Astrocyte (in vitro differentiated cells and primary cell): Measurements from ENCODE around the gene TRIM74. TPM values are rescaled to one million over a fixed set of nuclear protein-coding genes. Genes with fewer than 3 reads are reported as not detected.
"Not testable (repeated sequence)": the region's sequence is repeated elsewhere in the genome, so short reads cannot be mapped to it uniquely, and the experiment has no call there.

ENCODE experiments used
- DNase-seq: peaks from one replicate; pipeline ENCODE4 v3.0.0-alpha.2; 2010; ENCODE audit warnings: low read depth
- FAIRE-seq: peaks from 2 replicates; lab custom pipeline; 2011; peaks lifted over from hg19 to GRCh38; lab: Jason Lieb, UNC
- H2AFZ ChIP-seq: 2 replicates; pipeline ENCODE4 v1.6.0; 2012; ENCODE audit warnings: low read depth, low read length, inconsistent platforms
- H3K27ac ChIP-seq: 2 replicates; pipeline ENCODE4 v1.5.1; 2011; ENCODE audit warnings: low read depth, low read length, inconsistent platforms
- H3K27me3 ChIP-seq: 2 replicates; pipeline ENCODE4 v1.6.0; 2011; ENCODE audit warnings: low read length, inconsistent platforms; ENCODE audit not compliant: insufficient read depth
- H3K36me3 ChIP-seq: 2 replicates; pipeline ENCODE4 v1.5.1; 2011; ENCODE audit warnings: low read length, inconsistent platforms; ENCODE audit not compliant: insufficient read depth
- H3K4me1 ChIP-seq: 2 replicates; pipeline ENCODE4 v1.5.1; 2011; ENCODE audit warnings: low read length, inconsistent platforms; ENCODE audit not compliant: insufficient read depth
- H3K4me2 ChIP-seq: 2 replicates; pipeline ENCODE4 v1.6.0; 2012; ENCODE audit warnings: low read length, inconsistent platforms
- H3K4me3 ChIP-seq: 2 replicates; pipeline ENCODE4 v1.5.1; 2011; ENCODE audit warnings: low read depth, mild to moderate bottlenecking, low read length, inconsistent platforms; ENCODE audit not compliant: insufficient read depth
- H3K79me2 ChIP-seq: 2 replicates; pipeline ENCODE4 v1.6.0; 2012; ENCODE audit warnings: mild to moderate bottlenecking, low read length, inconsistent platforms; ENCODE audit not compliant: insufficient read depth
- H3K9ac ChIP-seq: 2 replicates; pipeline ENCODE4 v1.6.0; 2012; ENCODE audit warnings: mild to moderate bottlenecking, low read length, inconsistent platforms
- H3K9me3 ChIP-seq: 2 replicates; pipeline ENCODE4 v1.5.1; 2012; ENCODE audit warnings: low read depth, mild to moderate bottlenecking, low read length, inconsistent platforms; ENCODE audit not compliant: insufficient read depth
- H4K20me1 ChIP-seq: 2 replicates; pipeline ENCODE4 v1.6.0; 2012; ENCODE audit warnings: low read length, inconsistent platforms; ENCODE audit not compliant: insufficient read depth
- H3K27ac Mint-ChIP-seq: one replicate; pipeline ENCODE4 v1.8.0; 2021; ENCODE audit warnings: mild to moderate bottlenecking, mixed read lengths; ENCODE audit not compliant: unreplicated experiment
- H3K27me3 Mint-ChIP-seq: one replicate; pipeline ENCODE4 v1.8.0; 2021; ENCODE audit warnings: low read depth, mixed read lengths; ENCODE audit not compliant: unreplicated experiment
- H3K36me3 Mint-ChIP-seq: one replicate; pipeline ENCODE4 v1.8.0; 2021; ENCODE audit warnings: low read depth, mixed read lengths; ENCODE audit not compliant: unreplicated experiment
- H3K4me1 Mint-ChIP-seq: one replicate; pipeline ENCODE4 v1.8.0; 2021; ENCODE audit warnings: low read depth, mixed read lengths; ENCODE audit not compliant: unreplicated experiment
- H3K4me3 Mint-ChIP-seq: one replicate; pipeline ENCODE4 v1.8.0; 2021; ENCODE audit warnings: mild to moderate bottlenecking, moderate library complexity, mixed read lengths; ENCODE audit not compliant: unreplicated experiment
- H3K9me3 Mint-ChIP-seq: one replicate; pipeline ENCODE4 v1.8.0; 2021; ENCODE audit warnings: mild to moderate bottlenecking, mixed read lengths; ENCODE audit not compliant: unreplicated experiment
- total RNA-seq: library from RNA; stranded (reverse); gene quantifications from 2 replicates; pipeline ENCODE4 v1.2.1, GENCODE V29; 2021

Gene TRIM74
- total RNA-seq, 1 donor from 2014 or later, result 0.91 TPM

DNA sequence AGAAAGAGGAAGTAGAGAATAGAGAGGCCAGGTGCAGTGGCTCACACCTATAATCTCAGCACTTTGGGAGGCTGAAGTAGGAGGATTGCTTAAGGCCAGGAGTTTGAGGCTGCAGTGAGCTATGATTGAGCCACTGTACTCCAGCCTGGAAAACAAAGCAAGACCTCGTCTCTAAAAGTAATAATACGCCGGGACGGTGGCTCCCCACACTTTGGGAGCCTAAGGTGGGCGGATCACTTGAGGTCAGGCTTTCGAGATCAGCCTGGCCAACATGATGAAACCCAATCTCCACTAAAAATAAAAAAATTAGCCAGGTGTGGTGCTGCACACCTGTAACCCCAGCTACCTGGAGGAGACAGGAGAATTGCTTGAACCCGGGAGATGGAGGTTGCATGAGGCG lies 26.2 kb upstream of the TRIM74 start:
- not testable (repeated sequence) for H3K9me3 Mint-ChIP-seq, H3K27ac ChIP-seq, DNase-seq, H2AFZ ChIP-seq, H3K79me2 ChIP-seq, H3K27me3 ChIP-seq, FAIRE-seq, H3K27ac Mint-ChIP-seq, H3K9me3 ChIP-seq, H3K4me1 ChIP-seq, H3K4me1 Mint-ChIP-seq, H3K9ac ChIP-seq, H3K27me3 Mint-ChIP-seq, H4K20me1 ChIP-seq, H3K36me3 Mint-ChIP-seq, H3K4me3 Mint-ChIP-seq, H3K4me2 ChIP-seq, H3K36me3 ChIP-seq, H3K4me3 ChIP-seq

DNA sequence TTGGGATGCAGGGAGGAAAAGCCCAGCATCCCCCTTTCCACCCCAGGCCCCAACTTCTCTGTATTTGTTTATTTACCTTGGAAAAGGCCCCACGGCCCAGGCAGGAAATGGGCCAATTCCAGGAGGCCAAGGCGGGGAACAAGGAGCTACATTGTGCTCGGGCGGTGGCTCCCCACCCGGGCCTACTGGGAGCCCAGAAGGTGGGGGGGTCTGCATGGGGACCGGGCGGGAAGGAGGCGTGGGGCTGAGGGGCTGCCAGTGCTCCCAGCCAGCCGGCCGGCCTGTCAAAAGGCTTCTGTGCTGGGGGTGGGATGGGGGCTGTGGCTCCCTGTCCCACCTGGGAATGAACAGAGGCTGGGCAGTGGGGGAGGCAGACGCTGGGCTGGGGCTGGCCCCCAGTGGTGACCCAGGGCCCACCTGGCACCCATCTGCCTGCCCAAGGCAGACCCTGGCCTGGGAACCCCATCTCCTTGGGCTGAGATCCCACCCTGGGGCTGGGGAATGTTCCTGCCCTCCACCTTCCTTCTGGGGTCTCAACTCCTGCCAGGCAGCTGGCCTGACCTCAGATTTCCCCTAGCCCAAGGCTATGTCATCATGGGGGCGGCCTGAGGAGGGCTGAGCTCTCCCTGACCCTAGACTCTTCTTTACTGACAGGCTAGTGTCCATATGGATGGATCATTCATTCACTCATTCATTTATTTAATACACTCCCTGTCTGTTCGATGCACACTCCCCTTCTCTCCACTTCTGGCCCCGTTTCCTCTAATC lies 21.1 kb upstream of the TRIM74 start:
- H3K27me3 Mint-ChIP-seq, H4K20me1 ChIP-seq, H3K4me3 Mint-ChIP-seq, H3K4me2 ChIP-seq, H3K4me1 Mint-ChIP-seq, H2AFZ ChIP-seq, H3K4me3 ChIP-seq, FAIRE-seq, H3K79me2 ChIP-seq, H3K27ac Mint-ChIP-seq, DNase-seq, H3K27me3 ChIP-seq, H3K27ac ChIP-seq, H3K9me3 ChIP-seq, H3K9ac ChIP-seq, H3K4me1 ChIP-seq, H3K36me3 Mint-ChIP-seq, H3K9me3 Mint-ChIP-seq, H3K36me3 ChIP-seq: not testable (repeated sequence)

DNA sequence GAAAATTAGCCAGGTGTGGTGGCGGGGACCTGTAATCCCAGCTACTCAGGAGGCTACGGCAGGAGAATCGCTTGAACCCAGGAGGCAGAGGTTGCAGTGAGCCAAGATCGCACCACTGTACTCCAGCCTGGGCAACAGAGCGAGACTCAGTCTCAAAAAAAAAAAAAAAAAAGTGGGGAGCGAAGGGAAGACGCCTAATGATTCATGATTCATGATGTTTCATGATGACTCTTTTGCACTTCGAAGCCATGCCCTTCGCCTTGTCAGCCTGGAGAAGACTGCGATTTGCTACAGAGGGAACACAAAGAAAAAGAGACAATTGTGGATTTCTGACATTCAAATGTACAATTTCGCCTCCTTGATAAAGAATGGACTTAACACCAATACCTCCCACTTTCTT lies 12.8 kb upstream of the TRIM74 start:
- H3K27me3 ChIP-seq, result not testable (repeated sequence)

DNA sequence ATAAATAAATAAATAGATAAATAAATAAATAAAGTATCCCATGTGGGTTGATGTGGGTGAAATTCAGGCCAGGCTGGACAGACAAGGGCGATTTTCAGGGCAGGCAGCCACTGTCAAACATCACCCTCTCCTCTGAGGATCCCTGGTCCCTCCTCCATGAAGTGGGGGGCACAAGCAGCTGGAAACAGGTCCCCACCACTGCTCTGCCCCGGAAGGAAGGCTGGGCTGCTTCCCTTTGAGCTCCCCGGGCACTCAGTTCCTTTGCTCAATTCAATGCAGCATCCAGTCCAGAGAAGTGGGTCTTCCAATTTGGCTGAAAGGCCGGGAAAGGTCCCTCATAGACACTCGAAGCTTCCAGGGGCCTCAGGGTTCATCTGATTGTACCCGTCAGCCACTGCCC lies 11.1 kb upstream of the TRIM74 start:
- not testable (repeated sequence) for H3K79me2 ChIP-seq, H3K27ac Mint-ChIP-seq, H2AFZ ChIP-seq, H3K9me3 Mint-ChIP-seq, H3K4me3 Mint-ChIP-seq, H3K27me3 Mint-ChIP-seq, H3K9me3 ChIP-seq, H3K4me3 ChIP-seq, H3K4me1 ChIP-seq, H3K27me3 ChIP-seq, FAIRE-seq, H3K27ac ChIP-seq, DNase-seq, H3K4me2 ChIP-seq, H3K36me3 Mint-ChIP-seq, H4K20me1 ChIP-seq, H3K9ac ChIP-seq, H3K36me3 ChIP-seq, H3K4me1 Mint-ChIP-seq

More for the DNA sequence above, 12.8 kb upstream of the TRIM74 start:
- not testable (repeated sequence) for H3K9me3 ChIP-seq, DNase-seq, H3K79me2 ChIP-seq, H3K4me1 ChIP-seq, H3K9me3 Mint-ChIP-seq, H3K36me3 ChIP-seq, H3K9ac ChIP-seq, H3K36me3 Mint-ChIP-seq, H3K4me1 Mint-ChIP-seq, H4K20me1 ChIP-seq, H3K27ac ChIP-seq, H3K4me3 Mint-ChIP-seq, H2AFZ ChIP-seq, H3K4me2 ChIP-seq, H3K27me3 Mint-ChIP-seq, H3K27ac Mint-ChIP-seq, FAIRE-seq, H3K4me3 ChIP-seq

DNA sequence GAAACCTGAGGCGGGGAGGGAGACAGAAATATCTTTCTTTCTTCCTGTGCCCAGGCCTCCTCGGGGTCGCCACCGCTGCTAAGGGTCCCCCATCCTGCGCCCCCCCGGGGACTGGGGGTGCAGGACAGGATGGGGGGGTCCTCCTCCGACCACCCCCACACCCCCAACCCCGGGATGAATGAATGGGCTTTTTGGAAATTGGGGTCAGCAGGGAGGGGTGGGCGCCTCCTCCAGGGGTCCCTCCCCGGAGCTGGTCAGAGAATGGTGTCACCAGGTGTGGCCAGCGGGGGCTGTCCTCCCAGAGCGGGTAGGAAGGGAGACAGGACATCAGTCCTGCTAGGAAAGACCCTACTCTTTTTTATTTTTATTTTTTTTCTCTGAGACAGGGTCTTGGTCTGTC lies 7.2 kb upstream of the TRIM74 start:
- H3K27ac ChIP-seq, H3K4me3 ChIP-seq, H3K4me1 ChIP-seq, DNase-seq, H3K36me3 ChIP-seq, H3K4me2 ChIP-seq, H3K9me3 Mint-ChIP-seq, H3K36me3 Mint-ChIP-seq, H4K20me1 ChIP-seq, FAIRE-seq, H3K4me3 Mint-ChIP-seq, H3K27me3 ChIP-seq, H3K9ac ChIP-seq, H3K27me3 Mint-ChIP-seq, H3K27ac Mint-ChIP-seq, H3K79me2 ChIP-seq, H2AFZ ChIP-seq, H3K9me3 ChIP-seq, H3K4me1 Mint-ChIP-seq: not testable (repeated sequence)

DNA sequence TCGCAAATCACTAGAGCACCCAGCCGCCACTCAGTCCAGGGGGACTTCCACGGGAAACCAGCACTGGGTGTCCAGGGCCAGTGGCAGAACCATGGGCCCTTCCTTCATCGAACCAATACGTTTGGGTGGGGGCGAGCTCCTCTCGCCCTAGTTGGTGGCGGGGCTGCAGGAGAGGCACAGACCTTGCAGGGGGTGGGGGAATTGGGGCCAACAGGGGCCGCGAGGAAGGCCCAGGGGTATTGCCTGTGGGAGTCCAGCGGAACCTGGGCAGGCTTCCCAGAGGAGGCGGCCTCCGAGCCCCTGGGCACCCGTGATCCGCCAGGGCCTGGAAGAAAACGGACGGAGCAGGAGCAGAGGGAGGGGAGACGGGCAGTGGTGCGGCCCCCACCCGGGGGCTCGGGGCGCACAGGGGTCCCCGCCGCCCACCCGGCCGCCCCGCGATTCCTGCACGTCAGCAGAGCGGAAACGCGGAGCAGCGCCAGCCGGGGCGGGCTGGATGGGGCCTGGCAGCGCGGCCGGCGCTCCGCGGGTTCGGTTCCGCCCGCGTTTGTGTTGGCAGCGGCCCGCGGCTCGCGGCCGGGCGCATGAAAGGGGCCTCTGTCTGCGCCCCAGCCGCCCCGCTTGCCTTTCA lies 6.5 kb upstream of the TRIM74 start:
- not testable (repeated sequence) for H3K9me3 ChIP-seq, H4K20me1 ChIP-seq, H3K4me2 ChIP-seq, DNase-seq, H3K79me2 ChIP-seq, H2AFZ ChIP-seq, H3K4me1 ChIP-seq, FAIRE-seq, H3K4me1 Mint-ChIP-seq, H3K27ac ChIP-seq, H3K36me3 Mint-ChIP-seq, H3K27me3 ChIP-seq, H3K4me3 Mint-ChIP-seq, H3K9me3 Mint-ChIP-seq, H3K27me3 Mint-ChIP-seq, H3K27ac Mint-ChIP-seq, H3K9ac ChIP-seq, H3K36me3 ChIP-seq, H3K4me3 ChIP-seq
